Testis (tissue), 2 donors: ENCODE results near the gene AP2M1.

Experiments used
- CTCF ChIP-seq, 3 experiments: fragments of 450-650 bp in 2 of 3; fragments of 200-600 bp in 1 of 3; sonication (generic) in 1 of 3; IDR thresholded peaks; one replicate each; pipeline ENCODE4 v1.5.1; 2016 to 2019; ENCODE audit warnings: antibody characterized with exemption in 3 of 3, mild to moderate bottlenecking in 2 of 3, moderate library complexity in 1 of 3
- POLR2A ChIP-seq: fragments of 450-650 bp; IDR thresholded peaks from one replicate; pipeline ENCODE4 v1.6.1; 2017; ENCODE audit warnings: antibody characterized with exemption, mild to moderate bottlenecking, moderate library complexity

GRCh38 chr3:184231671-184232070, 57.0 kb downstream of the AP2M1 start:
- TF ChIP-seq CTCF (IDR thresholded peaks at IDR 0.05) (no peak), POLR2A (no peak)
